GM21526 (cell line): Measurements from ENCODE around the gene VWA8.
"Not testable (repeated sequence)": the region's sequence is repeated elsewhere in the genome, so short reads cannot be mapped to it uniquely, and the experiment has no call there.

ENCODE experiments used
- ATAC-seq: cut with Tn5 transposase; IDR thresholded peaks from one replicate; pipeline ENCODE4 v1.9.1; 2021; ENCODE audit warnings: moderate library complexity; ENCODE audit not compliant: unreplicated experiment, low FRiP score

VWA8 gene

DNA sequence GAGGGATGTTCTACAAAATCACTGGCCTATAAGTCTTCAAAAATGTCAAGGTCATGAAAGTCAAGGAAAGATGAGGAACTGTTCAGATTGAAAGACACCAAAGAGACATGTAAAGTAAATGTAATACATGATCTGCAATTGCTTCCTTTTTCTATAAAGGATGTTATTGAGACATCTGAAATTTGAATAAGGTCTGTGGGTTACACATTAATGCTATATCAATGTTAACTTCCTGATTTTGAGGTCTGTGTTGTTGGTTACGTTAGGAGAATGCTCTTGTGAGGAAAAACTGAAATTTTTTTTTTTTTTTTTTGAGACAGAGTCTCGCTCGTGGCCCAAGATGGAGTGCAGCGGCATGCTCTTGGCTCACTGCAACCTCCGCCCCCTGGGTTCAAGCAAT, 306.1 kb downstream of the VWA8 start:
- no peak for ATAC-seq

- ATAC-seq = no peak
These were observed 308.1 kb downstream of the VWA8 start for GRCh38 chr13:41652735-41653361.

DNA sequence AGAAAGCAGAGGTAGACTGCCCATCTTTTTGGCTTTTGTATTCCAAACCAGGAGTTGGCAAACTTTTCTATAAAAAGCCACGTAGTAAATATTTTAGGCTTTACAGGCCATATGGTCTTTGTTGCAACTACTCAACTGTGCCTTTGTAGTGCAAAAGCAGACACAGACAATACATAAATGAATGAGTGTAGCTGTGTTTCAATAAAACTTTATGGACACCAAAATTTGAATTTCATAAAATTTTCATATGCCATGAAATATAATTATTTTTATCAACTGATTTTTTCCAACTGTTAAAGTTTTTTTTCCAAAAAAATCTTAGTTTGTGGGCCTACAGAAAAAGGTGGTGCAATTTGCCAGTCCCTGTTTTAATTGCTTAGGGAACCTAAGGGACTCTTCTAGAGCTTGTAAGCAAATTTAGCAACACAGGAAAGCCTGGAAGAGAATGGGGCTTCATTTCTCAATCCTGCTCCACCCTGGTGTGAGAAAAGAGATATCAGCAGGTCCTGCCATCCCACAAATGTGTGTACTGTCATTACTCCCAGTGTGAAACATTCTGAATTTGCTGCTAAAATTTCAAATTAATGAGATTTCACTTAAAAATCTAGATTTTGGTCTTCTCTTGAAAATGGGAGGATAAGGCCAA, 309.4 kb downstream of the VWA8 start:
- no peak for ATAC-seq

GRCh38 chr13:41650706-41651105, 310.2 kb downstream of the VWA8 start:
- no peak for ATAC-seq

DNA sequence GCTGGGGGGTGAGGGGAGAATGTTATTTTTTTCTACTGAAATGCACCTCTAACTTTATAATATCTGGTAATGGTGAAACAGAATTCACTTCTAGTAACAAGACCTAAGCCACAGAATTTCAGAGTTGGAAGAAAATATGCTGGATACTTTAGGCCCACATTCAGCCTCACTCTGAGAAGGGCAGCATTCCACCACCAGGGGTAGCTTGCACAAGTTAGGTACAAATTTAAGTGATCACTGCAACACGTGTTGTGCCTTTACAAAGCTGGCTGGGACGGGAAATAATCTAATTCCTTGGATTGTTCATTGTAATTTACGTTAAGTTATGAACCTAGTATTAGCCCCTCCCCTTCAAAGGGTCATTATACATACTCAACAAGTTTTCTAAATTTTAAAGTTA, 311.2 kb downstream of the VWA8 start:
- no peak for ATAC-seq

- no peak for ATAC-seq
These were observed 312.5 kb downstream of the VWA8 start for GRCh38 chr13:41648314-41648935.

- ATAC-seq = not testable (repeated sequence)
These were observed 313.1 kb downstream of the VWA8 start for GRCh38 chr13:41647699-41648313.

GRCh38 chr13:41645331-41645730, 315.6 kb downstream of the VWA8 start:
- no peak for ATAC-seq

DNA sequence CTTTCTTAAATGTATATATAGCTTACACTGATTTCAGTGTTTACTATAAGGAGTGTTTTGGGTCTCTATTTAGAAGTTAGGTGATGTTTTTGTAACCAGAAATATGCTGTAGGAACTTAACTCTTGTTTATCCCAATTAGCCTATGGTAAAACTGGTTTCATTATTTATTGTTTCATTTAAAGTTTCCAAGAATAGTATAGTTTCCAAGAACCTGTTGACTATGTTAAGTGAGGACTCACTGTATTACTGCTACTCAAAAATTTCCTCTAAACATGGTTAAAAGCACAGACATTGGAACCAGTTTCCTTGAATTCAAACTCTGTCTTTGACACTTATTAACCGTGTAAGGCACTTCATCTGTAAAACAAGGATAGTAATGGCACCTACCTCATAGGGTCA, 316.2 kb downstream of the VWA8 start:
- ATAC-seq = no peak

DNA sequence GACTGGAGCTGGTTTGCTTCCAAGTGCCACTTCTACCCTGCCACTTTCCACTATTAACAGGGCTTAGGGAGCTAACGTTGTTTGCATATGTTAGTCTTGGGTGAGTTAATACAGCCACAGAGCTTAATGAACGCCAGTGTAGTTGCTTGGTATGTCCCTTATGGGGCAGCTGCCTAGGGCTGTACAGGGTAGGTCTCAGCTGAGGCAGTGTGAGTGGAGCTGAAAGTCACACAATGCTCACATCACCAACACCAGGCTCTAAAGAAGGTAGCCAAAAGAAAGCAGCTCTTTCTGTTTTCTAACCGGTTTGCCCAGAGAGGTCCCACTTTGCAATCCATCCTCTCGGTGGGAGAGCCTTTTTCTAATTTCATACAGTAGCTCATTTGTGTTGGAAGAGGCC, 317.4 kb downstream of the VWA8 start:
- no peak for ATAC-seq

- no peak for ATAC-seq
These were observed 318.9 kb downstream of the VWA8 start for GRCh38 chr13:41641961-41642360.

DNA sequence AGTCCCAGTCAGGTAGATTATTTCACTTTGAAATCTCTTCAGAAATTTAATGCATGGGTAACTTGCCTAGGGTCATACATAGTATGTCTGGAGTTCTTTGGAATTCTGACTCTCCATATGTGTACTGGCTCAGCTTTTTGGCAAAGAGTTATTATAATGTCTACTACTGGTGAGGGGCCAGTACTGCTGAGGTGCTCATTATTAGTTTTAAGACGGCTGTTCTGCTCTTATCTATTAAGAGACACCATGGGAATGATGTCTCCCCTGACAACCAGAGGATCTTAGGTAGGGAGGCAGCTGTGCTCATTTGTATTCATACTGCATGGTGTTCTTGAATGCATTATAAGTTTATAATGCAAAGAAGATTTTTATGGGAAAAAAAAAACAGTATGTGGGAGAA, 319.5 kb downstream of the VWA8 start:
- ATAC-seq = no peak

DNA sequence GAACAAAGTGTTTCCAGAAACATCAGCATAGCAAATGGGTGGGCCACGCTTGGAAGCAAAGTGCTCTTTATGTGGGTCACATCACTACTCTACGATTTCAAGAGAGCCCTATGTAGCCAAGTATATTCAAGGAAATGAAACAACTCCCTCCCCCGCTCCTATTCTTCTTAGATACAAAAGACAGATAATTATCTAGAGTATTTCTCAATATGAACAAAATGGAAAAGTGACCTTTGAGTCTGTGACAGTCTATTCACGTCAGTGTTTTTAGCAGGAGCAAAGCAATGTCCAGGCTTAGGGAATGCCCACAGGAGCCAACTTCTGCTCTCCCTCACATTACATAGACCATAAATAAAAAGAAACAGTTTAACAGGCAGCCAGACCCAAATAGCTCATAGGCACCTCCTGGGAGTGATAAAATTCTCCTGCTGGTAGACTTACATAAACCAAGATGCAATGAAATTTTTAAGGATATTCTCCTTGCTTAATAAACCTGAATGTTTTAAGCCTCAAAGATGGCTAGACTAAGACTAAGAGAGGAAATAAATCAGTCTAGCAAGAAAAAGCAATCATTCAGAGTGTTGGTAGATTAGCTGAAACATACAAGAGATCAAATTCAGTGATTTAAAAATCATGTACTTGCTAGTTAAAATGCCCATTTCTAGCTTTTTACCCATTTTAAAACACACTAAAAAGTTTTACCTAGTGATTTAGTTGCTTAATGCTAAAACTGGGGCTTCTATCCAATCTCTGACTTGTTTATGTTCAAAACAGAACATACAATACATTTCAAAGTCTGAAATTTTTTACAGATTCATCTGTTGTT, 320.7 kb downstream of the VWA8 start:
- ATAC-seq = no peak

GRCh38 chr13:41639237-41639904, 321.5 kb downstream of the VWA8 start:
- no peak for ATAC-seq

- no peak for ATAC-seq
These were observed 323.3 kb downstream of the VWA8 start for GRCh38 chr13:41637586-41637985.

DNA sequence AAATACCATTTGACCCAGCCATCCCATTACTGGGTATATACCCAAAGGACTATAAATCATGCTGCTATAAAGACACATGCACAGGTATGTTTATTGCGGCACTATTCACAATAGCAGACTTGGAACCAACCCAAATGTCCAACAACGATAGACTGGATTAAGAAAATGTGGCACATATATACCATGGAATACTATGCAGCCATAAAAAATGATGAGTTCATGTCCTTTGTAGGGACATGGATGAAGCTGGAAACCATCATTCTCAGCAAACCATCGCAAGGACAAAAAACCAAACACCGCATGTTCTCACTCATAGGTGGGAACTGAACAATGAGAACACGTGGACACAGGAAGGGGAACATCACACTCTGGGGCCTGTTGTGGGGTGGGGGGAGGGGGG, 323.9 kb downstream of the VWA8 start:
- not testable (repeated sequence) for ATAC-seq

DNA sequence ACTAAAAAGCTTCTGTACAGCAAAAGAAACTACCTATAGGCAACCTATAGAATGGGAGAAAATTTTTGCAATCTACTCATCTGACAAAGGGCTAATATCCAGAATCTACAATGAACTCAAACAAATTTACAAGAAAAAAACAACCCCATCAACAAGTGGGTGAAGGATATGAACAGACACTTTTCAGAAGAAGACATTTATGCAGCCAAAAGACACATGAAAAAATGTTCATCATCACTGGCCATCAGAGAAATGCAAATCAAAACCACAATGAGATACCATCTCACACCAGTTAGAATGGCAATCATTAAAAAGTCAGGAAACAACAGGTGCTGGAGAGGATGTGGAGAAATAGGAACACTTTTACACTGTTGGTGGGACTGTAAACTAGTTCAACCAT, 324.3 kb downstream of the VWA8 start:
- ATAC-seq = not testable (repeated sequence)

- no peak for ATAC-seq
These were observed 326.5 kb downstream of the VWA8 start for GRCh38 chr13:41634407-41634806.

DNA sequence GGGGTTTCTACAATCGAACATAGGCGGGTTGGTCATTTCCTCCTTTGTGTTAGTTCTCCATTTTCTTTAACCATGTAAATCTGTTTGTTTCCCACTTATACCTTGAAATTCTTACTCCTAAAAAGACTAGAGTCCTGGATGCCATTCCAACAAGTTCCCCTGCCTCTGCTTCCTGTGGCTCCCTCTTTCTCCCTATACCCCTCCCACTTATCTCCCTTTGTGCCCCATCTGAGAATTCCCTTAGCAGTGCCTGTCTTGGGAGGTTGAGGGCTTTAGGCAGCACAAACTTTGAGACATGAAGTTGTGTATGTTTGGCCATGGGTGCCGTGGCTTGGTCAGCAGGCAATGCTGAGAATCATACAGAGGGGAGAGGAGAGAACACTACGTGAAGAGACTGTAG, 327.1 kb downstream of the VWA8 start:
- no peak for ATAC-seq

GRCh38 chr13:41631296-41631965, 329.5 kb downstream of the VWA8 start:
- ATAC-seq = no peak
